EL (cell line): Measurements from ENCODE around the gene RNF213.
"Not testable (repeated sequence)": the region's sequence is repeated elsewhere in the genome, so short reads cannot be mapped to it uniquely, and the experiment has no call there.

Source experiments
- DNase-seq: peaks from one replicate; pipeline ENCODE4 v3.0.0-alpha.2; 2016

The RNF213 gene

DNA sequence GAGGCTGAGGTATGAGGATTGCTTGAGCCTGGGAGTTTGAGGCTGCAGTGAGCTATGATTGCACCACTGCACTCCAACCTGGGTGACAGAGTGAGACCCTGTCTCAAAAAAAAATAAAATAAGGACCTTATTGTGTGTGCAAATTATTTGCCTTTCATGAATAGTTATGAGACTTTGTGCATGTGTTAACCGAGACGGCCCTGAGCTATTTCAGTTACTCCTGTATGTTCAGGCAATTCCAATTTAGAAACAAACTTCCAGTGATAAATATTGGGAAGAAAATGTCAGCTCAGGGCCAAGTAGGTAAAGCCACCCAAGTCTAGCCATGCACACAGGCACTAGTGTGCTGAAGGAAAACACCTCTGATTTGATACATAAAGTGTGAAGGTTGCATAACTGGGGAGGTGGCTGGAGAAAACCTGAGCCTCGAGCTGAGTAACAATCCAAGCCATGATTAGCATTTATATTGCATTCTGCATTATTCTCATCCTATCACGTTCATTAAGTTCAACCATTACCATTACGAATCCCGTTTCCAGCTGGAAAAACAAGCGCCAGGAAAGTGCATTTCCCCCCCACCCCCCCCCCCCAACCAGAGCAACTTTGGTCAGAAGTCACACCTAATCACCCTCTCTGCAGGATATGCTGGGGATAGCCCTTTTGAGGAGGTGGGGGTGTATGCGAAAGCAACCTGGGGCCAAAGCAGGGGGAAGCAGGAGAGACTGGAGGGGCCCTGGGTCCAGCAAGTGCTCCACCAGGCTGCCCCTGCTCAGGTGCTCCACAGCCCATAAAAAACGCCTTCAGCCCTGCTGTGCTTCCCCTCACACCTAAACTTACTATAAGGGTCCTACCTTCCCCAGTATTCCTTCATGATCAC, 135.7 kb downstream of the RNF213 start:
- no peak for DNase-seq

DNA sequence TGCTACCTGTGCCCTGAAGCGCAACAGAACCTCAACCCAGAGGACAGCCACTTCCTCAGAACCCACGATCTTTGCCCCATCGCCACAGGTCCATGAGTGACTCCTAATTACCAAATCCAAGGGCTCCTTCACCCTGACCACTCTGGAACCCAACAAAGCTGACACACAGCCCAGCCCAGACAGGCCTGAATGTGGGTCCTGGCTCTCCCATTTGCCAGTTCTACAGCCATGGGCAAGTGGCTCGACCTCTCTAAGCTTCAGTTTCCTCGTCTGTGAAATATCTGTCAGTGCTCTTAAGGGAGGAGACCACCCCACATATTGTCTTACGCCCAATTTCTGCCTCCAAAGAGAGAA, 136.4 kb downstream of the RNF213 start:
- DNase-seq = no peak

- no peak for DNase-seq
Measured at GRCh38 chr17:80397686-80398085, 137.0 kb downstream of the RNF213 start.

DNA sequence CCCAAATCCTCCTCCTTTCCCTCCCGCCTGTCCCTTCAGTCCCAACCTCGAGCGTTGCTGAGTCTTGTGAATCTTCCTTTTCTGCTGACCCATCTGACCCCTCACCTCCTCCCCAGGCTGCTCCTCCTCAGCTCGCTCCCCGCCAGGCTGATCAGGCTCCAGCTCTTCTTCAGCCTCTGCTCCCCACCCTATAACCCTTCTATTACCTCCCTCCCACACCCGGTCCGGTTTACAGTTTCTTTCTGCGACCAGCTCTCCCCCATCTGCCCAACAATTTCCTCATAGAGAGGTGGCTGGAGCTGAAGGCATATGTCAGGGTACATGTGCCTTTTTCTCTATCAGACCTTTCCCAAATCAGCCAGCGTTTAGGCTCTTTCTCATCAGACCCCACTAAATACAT, 140.4 kb downstream of the RNF213 start:
- DNase-seq = not testable (repeated sequence)

DNA sequence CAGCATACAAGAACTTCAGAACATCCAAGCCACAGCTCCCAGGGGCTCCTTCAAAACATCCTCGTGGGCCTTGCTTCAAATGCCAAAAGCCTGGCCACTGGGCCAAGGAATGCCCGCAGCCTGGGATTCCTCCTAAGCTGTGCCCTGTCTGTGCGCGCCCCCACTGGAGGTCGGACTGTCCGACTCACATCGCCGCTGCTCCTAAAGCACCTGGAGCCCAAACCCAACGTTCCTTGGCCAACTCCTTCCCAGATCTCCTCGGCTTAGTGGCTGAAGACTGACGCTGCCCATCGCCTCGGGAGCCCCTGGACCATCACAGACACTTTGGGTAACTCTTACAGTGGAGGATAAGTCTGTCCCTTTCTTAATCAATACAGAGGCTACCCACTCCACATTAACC, 141.4 kb downstream of the RNF213 start:
- DNase-seq = not testable (repeated sequence)

- no peak for DNase-seq
Measured at GRCh38 chr17:80402959-80403358, 142.3 kb downstream of the RNF213 start.

GRCh38 chr17:80406146-80406545, 145.5 kb downstream of the RNF213 start:
- DNase-seq = no peak

DNA sequence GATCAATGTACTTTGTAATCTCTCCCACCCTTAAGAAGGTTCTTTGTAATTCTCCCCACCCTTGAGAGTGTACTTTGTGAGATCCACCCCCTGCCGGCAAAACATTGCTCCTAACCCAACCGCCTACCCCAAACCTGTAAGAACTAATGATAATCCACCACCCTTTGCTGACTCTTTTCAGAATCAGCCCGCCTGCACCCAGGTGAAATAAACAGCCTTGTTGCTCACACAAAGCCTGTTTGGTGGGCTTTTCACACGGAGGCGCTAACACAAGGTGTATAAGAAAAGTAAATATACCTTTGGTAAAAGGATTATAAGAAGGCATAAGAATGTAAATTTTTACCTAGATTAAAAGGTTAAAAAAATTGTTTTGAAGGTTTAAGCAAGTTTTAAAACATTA, 147.3 kb downstream of the RNF213 start:
- DNase-seq = not testable (repeated sequence)

GRCh38 chr17:80408872-80409271, 148.2 kb downstream of the RNF213 start:
- DNase-seq = no peak

DNA sequence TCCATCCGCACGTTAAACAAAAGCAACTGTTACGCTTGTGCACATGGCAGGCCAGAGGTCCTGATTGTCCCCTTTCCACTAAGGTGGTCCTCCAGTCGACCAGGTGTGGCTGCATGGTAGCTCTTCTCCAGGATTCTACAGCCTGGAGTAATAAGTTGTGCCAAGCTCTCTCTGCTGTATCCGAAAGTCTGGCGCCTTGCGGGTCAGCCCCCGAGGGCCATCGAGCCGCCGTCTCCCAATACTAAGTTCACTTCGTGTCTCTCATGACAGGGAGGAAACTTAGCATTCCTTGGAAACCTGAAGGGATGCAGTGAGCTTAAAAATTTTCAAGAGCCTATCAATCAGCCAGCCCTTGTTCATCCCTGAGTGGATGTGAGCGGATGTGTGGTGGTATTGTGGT, 149.0 kb downstream of the RNF213 start:
- DNase-seq = no peak

DNA sequence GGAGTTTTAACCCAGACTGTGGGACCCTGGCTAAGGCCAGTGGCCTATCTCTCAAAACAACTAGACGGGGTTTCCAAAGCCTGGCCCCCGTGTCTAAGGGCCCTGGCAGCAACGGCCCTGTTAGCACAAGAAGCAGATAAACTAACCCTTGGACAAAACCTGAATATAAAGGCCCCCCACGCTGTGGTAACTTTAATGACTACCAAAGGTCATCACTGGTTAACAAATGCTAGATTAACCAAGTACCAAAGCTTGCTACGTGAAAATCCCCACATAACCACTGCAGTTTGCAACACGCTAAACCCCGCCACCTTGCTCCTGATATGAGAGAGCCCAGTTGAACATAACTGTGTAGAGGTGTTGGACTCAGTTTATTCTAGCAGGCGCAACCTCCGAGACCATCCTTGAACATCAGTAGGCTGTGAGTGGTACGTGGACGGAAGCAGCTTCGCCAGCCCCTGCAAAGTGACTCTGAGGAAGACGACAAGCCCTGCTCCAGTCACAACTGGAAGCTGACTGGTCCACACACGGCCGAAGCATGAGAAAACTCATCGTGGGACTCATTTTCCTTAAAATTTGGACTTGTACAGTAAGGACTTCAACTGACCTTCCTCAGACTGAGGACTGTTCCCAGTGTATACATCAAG, 149.9 kb downstream of the RNF213 start:
- DNase-seq = not testable (repeated sequence)

- no peak for DNase-seq
Measured at GRCh38 chr17:80413771-80414507, 153.3 kb downstream of the RNF213 start.

DNA sequence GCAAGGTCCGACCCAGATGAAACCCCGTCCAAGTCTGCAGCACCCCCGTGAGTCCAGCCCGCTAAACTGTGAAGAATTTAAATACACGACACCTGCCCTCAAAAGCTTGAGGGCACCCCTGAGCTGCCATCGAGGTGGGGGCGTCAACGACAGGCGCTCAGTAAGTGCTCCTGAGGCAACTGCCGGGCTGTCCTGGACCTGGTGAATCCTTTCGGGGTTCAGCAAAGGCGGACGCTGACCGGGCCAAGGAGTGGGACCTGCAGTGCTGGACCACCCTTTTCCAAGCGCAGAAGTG, 153.8 kb downstream of the RNF213 start:
- DNase-seq = no peak

DNA sequence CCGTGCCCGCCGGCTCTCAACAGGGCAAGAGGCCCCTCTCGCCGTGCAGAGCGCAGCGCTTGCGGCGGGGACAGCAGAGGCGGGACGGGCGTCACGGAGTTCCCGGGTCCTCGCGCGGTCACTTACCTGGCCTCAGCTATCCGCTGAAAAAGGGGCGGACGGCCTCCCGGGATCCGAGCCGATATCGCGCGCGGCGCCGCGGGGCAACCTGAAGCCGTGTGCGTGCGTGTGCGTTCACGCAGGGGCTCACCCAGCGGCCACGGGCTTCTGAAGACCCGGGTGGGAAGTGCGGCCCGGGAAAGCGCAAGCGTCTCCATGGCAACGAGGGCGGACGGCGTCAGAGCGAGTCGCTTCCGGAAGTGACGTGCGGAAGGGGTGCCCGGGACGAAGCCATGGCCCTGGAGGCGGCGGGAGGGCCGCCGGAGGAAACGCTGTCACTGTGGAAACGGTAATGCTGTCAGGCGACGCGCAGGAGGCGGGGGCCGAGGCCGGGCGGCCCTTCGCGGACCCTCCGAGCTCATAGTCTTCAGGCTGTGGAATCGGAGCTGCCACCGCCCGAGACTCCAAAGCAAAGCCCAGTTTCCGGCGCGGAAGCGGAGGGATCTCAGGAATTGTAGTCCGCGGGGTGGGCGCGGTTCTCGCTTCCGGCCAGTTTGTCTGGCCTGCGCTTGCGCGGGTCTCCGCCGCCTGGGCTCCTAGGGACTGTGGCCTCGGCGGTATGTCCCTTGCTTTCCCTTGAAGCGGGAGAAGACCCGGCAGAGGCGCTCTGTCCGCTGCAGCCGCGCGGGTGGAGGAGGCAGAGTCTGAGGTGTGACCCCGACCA, 154.4 kb downstream of the RNF213 start, which contains the start of gene ENDOV:
ENDOV (plus strand) TSS at position 365 of the 823 bp plus-strand sequence; CDS start at position 393, 28 bp downstream.
- DNase-seq = peak; percentile 93

- DNase-seq = no peak
Measured at GRCh38 chr17:80415626-80416137, 155.0 kb downstream of the RNF213 start.

- DNase-seq = no peak
Measured at GRCh38 chr17:80416260-80416939, 155.7 kb downstream of the RNF213 start.

DNA sequence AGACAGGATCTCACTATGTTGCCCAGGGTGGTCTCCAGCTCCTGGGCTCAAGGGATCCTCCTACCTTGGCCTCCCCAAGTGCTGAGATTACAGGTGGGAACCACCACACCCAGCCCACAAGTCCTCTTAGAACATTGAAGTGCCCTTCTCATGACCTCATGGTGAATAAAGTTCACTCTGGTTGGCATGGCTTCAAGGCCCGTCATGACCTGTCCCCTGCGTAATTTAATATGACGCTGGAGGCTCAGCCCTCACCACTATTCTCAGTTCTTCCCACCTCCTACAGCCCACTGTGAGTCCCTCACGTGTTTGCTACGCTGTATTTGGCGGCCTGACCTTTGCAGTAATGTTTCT, 156.3 kb downstream of the RNF213 start:
- DNase-seq = no peak

DNA sequence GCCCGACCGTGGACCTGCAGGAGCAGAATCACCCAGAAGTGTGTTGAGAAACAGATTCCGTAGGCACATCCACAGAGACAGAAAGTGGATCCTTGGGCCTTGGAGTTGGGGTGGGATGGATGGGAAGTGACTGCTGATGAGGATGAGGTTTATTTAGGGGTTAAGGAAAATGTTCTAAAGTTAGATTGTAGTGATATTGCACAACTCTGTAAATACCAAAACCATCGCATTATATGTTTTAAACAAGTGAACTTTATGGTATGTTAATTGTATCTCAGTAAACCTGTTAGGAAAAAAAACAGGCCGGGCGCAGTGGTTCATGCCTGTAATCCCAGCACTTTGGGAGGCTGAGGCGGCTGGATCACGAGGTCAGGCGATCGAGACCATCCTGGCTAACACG, 157.9 kb downstream of the RNF213 start:
- DNase-seq = no peak

- DNase-seq = no peak
Measured at GRCh38 chr17:80419255-80419654, 158.6 kb downstream of the RNF213 start.

DNA sequence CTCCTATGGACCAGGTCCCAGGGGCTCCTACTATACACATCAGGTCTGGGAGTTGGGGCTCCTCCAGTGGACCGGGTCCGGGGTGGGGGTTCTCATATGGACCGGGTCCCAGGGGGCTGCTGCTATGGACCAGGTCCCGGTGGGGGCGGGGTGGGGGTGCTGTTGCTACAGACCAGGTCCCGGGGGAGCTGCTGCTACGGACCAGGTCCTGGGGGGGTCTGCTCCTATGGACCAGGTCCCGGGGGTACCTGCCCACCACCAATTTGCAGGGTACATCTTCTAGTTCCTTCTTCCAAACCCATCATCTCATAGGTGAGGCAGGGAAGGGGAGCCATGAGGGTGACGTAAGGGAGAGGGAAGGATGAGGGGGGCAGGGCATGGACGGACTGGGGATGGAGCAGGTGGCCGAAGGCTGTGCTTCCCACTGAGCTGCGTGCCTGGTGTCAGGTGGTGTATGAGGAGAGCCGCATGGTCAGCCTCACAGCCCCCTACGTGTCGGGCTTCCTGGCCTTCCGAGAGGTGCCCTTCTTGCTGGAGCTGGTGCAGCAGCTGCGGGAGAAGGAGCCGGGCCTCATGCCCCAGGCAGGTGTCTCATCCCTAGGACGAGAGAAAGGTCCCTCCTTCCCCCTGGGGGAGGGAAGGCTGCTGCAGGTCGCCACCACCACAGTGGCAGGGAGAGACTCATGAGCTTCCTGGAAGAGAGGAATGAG, 160.9 kb downstream of the RNF213 start:
- no peak for DNase-seq

- DNase-seq = no peak
Measured at GRCh38 chr17:80422276-80422675, 161.6 kb downstream of the RNF213 start.

GRCh38 chr17:80422981-80423380, 162.3 kb downstream of the RNF213 start:
- DNase-seq = no peak
